ENCODE results near the gene KIAA0930.

DNA sequence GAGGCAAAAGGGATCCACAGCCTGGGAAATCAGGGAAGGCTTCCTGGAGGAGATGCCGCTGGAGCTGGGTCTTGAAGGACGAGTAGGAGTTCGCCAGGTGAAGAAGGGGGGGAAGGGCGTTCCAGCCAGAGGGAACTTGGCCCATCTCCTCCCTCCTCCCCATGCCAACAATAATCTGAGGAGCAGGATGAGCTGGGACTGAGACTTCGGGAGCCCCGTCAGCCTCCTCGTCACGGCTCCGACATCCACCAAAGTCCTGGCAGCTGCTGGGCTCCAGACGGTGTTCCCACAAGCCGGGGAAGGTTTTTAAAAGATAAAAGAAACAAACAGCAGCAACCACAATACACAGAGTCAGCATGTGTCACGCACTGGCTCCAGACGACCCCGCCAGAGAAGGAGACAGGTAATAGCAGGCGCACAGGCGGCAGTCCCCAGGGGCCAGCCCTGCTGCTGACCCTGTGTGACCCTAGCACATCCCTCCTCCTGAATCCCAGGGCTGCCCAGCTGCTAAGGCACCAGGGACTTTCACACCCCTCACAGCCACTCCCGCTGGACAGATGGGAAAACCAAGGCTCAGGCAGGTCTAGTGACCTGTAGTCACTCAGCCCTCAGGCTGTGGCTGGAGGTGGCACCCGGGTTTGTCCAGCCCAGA is 39.7 kb downstream of the KIAA0930 start:
- TF ChIP-seq, protein P1, sequence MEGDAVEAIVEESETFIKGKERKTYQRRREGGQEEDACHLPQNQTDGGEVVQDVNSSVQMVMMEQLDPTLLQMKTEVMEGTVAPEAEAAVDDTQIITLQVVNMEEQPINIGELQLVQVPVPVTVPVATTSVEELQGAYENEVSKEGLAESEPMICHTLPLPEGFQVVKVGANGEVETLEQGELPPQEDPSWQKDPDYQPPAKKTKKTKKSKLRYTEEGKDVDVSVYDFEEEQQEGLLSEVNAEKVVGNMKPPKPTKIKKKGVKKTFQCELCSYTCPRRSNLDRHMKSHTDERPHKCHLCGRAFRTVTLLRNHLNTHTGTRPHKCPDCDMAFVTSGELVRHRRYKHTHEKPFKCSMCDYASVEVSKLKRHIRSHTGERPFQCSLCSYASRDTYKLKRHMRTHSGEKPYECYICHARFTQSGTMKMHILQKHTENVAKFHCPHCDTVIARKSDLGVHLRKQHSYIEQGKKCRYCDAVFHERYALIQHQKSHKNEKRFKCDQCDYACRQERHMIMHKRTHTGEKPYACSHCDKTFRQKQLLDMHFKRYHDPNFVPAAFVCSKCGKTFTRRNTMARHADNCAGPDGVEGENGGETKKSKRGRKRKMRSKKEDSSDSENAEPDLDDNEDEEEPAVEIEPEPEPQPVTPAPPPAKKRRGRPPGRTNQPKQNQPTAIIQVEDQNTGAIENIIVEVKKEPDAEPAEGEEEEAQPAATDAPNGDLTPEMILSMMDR (conservative IDR thresholded peaks at IDR 0.05): no peak
- TF ChIP-seq EZH2 (IDR thresholded peaks at IDR 0.05; ENCODE audit: low read depth): no peak

All from PC-9 (cell line).